ENCODE results near the gene RIPOR3.

GRCh38 chr20:50694379-50695134 lies 3.2 kb upstream of the RIPOR3 start:
- TF ChIP-seq CTCF (IDR thresholded peaks at IDR 0.05; ENCODE audit: low read depth, low read length, missing input control) (no peak), ATF3 (IDR thresholded peaks at IDR 0.05) (no peak), JUND (IDR thresholded peaks at IDR 0.05) (no peak), TAF1 (conservative IDR thresholded peaks at IDR 0.05) (no peak), RAD21 (IDR thresholded peaks at IDR 0.05) (no peak), GABPA (IDR thresholded peaks at IDR 0.05 in 1 of 2, conservative IDR thresholded peaks at IDR 0.05 in 1 of 2) (no peak)

Measured in liver (tissue), 3 donors.